Activated CD8-positive, alpha-beta memory T cell treated with anti-CD3 and anti-CD28 coated beads for 48 hours (primary cell): Measurements from ENCODE around the gene ZBTB8A.
"Not testable (repeated sequence)": the region's sequence is repeated elsewhere in the genome, so short reads cannot be mapped to it uniquely, and the experiment has no call there.

ENCODE experiments used
- DNase-seq, 3 experiments: peaks; one replicate each; pipeline ENCODE4 v3.0.0-alpha.2; 2020; ENCODE audit warnings: low read depth in 2 of 3, low spot score in 2 of 3

Gene ZBTB8A

DNA sequence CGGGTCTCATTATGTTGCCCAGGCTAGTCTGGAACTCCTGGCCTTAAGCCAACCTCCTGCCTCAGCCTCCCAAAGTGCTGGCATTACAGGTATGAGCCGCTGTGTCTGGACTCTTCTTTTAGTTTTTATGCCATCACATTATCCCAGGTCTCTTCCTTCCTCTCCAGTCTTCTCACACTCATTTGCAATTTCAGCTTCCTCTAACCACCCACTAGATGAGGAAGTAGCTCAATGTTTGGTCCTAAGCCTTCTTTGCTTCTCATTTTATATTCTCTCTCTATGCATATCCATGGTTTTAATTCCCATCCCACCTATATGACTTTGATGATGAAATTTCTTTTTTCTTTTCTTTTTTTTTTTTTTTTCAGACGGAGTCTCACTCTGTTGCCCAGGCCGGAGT is 3.1 kb upstream of the ZBTB8A start:
- DNase-seq, result no peak

DNA sequence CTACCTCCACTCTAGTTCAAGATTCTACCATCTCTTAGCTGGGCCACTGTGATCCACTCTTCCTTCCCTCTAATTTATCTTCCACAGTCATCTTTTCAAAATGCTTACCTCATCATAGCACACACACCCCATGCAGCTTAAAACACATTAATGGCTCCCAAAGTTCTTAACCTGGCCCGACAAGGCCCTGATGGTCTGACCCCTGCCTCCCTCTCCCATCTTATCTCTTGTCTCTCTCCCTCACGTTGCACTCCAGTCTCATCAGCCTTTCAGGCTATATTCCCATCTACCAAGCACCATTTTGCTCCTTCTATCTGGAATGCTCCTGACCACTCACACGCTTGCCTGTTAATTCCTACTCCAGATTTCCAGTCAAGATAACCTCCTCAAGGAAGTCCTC is 2.5 kb upstream of the ZBTB8A start:
- no peak for DNase-seq

GRCh38 chr1:32539584-32540571 is 651 bp downstream of the ZBTB8A start:
- no peak for DNase-seq

GRCh38 chr1:32540605-32541004 is 1.4 kb downstream of the ZBTB8A start:
- no peak for DNase-seq

GRCh38 chr1:32541064-32541566 is 1.9 kb downstream of the ZBTB8A start:
- no peak for DNase-seq

DNA sequence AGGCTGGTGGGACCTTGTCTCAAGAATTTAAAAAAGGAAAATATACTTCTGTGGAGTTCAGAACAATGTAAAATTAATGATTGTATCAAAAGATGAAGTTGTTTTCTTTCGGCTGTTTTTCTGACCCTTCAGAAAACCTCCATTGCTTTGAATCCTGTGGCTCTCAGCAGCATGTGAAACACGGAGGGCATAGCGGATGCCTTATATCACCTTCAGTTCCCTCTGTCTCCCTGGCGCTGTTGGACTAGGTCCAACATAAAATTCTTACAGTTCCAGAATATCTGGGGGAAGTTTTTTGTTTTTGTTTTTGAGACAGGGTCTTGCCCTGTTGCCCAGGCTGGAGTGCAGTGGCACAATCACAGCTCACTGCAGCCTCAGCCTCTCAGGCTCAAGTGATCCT is 7.4 kb downstream of the ZBTB8A start:
- DNase-seq, result no peak

GRCh38 chr1:32549616-32550015 is 10.4 kb downstream of the ZBTB8A start:
- no peak for DNase-seq

- no peak for DNase-seq
Measured at GRCh38 chr1:32554288-32554687, 15.1 kb downstream of the ZBTB8A start.

DNA sequence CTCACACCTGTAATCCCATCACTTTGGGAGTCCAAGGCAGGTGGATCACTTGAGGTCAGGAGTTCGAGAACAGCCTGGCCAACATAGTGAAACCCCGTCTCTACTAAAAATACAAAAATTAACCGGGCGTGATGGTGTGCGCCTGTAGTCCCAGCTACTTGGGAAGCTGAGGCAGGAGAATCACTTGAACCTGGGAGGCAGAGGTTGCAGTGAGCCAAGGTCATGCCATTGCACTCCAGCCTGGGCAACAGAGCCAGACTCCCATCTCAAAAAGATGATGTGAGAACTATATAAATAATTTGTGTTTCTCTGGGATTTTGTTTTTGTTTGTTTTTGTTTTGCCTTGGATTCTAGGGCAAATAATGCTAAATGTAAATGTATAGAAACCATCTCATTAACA is 17.8 kb downstream of the ZBTB8A start:
- not testable (repeated sequence) for DNase-seq

DNA sequence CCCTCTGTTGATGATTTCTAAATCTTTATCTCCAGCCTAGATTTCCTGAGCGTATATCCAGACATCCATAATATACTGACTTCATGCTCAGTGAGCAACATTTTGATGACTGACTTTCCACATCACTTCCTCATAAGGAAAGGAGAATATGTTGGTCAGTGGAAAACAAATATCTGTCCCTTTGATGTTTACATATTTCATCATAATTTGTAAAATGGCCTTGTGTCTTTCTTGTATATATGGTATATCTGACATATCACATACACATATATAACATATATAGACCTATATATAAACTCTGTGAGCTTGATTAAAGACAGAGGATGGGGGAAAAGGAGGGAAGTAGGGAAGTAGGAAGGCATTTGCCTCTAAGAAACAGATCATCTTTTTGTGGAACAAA is 18.6 kb downstream of the ZBTB8A start:
- no peak for DNase-seq

- no peak for DNase-seq
Measured at GRCh38 chr1:32568929-32569328, 29.7 kb downstream of the ZBTB8A start.

GRCh38 chr1:32580348-32581017 is 41.3 kb downstream of the ZBTB8A start:
- no peak for DNase-seq

- DNase-seq, result no peak
Measured at GRCh38 chr1:32592943-32593342, 53.7 kb downstream of the ZBTB8A start.

DNA sequence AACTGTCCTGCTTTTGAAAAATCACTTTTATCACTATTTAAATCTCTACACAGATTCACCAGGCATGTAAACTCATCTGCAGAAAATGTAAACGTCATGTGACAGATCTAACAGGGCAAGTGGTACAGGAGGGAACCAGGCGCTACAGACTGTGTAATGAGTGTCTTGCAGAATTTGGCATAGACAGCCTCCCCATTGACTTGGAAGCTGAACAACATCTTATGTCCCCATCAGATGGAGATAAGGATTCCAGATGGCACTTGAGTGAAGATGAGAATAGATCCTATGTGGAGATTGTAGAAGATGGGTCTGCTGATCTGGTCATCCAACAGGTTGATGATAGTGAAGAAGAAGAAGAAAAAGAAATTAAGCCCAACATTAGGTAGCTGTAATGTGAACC is 60.8 kb downstream of the ZBTB8A start:
- no peak for DNase-seq

- no peak for DNase-seq
Measured at GRCh38 chr1:32605711-32606424, 66.6 kb downstream of the ZBTB8A start.

DNA sequence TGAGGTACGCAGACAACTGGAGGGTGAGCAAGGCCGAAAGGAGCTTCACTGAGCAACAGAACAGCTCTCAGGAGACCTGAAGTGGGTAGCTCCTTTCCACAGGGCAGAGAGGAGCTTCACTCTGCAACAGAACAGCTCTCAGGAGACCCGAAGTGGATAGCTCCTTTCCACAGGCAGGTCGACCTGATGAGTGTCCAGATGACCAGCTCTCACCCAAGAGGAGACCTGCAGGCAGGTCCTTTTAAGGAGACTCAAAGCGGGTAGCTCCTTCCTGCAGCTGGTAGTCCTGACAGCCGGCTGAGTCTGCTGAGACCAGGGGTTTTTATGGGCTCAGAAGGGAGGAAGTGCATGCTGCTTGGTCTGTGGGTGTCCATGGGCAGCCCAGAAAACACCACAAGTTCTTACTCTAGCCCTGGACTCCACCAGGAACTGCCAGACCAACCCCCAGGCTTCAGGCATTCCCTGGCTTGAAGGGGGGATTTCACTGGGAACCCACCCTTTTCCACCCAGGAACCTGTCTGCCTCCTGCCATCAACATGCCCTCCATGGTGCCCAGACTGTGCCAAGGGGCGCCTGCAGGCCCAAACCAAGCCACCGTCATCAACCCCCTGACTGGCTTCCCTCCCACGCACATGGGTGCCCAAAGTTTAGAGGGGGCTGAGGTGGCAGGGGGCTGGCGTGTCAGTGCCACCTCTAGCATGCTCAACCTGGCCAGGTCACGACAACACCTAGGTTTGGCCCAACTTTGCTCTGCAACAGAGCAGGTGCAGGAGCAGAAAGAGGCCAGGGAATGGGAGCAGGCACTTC is 67.5 kb downstream of the ZBTB8A start:
- no peak for DNase-seq

GRCh38 chr1:32609180-32609579 is 70.0 kb downstream of the ZBTB8A start:
- DNase-seq, result no peak

DNA sequence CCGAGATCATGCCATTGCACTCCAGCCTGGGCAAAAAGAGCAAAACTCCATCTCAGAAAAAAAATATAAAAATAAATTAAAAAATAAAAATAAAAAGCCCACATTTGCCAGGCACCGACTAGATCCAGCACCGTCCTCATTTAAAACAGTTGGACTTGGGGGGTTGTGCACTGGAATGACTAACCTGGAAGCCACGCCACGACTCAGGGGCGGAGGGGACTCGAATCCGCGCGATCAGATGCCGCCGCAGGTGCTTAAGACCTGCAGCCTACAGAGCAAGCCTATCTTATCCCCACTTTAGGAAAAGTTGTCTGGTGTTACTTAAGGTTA is 72.6 kb downstream of the ZBTB8A start:
- DNase-seq, result no peak

DNA sequence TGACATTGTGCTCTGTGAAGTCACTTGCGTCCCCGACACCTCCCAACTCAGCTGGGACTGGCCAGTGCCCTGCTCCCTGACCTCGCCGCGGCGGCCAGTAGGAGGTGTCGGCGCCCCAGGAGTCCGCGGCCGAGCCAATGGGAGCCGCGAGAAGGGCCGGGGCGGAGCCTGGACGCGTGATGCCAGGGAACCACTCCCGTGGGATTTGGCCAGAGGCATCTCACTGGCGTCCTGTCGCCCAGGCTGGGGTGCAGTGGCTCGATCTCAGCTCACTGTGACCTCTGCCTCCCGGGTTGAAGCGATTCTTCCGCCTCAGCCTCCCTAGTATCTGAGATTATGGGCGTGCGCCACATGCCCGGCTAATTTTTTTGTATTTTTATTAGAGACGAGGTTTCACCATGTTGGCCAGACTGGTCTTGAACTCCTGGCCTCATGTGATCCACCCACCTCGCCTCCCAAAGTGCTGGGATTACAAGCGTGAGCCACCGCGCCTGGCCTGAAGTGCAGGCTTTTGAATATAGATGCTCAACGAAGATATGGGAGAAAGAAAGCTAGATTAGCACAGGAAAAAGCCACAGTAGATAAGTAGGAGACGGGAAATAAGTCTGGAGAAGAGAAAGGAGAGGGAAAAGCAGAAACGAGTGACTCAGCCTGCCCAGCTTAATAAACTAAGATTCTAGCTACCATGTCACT is 73.1 kb downstream of the ZBTB8A start:
- DNase-seq, result peak in 2 of 3 experiments; percentile 30 to 33

- DNase-seq, result no peak
Measured at GRCh38 chr1:32613472-32613871, 74.2 kb downstream of the ZBTB8A start.
